Suppressor macrophage (primary cell): Measurements from ENCODE around the gene LIPG.

Experiments used
- DNase-seq, 4 experiments: peaks; one replicate each; pipeline ENCODE4 v3.0.0-alpha.2; 2020 to 2022

LIPG gene

DNA sequence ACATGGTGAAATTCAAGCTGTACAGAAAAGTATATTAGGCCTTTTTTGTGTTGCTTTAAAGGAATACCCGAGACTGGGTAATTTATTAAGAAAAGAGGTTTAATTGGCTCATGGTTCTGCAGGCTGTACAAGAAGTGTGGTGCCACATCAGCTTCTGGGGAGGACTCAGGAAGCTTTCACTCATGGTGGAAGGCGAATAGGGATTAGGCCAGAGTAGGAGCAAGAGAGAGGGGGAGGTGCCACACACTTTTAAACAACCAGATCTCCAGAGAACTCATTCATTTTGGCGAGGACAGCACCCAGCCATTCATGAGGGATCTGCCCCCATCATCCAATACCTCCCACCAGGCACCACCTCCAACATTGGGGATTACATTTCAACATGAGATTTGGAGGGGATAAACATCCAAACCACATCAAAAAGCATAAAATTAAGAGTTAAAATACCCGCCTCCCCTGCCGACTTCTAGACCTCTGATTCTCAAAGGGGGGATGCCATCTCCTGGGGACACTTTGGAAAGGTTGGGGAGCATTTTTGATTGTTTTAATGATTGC, 15.1 kb upstream of the LIPG start:
- DNase-seq: no peak

DNA sequence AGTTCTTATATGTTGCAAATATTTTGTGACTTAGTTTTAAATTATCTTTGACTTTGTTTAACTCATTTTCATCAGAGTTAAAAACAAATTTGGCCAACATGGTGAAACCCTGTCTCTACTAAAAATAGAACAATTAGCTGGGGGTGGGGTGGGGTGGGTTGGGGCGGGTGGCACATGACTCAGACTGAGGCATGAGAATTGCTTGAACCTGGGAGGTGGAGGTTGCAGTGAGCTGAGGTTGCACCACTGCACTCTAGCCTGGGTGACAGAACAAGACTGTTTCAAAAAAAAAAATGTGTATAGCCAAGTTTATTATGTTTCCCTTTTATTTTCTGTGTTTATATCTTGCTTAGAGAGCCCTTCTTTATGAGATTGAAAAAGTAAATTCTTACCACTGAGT, 14.2 kb upstream of the LIPG start:
- no peak for DNase-seq

DNA sequence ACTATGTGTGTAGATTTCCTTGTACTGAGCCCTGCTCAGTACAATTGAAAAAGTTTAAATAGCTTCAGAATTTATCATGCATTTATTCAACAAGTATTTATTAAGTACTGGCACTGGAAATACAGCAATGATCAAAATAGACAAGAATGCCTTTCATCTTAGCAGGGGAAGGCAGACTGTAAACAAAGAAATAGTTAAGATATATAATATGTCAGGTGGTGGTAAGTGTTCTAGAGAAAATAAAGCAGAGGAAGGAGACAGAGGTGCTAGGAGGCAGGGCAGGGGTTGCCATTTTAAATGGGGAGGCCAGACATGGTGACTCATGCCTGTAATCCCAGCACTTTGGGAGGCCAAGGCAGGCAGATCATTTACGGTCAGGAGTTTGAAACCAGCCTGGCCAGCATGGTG, 13.6 kb upstream of the LIPG start:
- no peak for DNase-seq

DNA sequence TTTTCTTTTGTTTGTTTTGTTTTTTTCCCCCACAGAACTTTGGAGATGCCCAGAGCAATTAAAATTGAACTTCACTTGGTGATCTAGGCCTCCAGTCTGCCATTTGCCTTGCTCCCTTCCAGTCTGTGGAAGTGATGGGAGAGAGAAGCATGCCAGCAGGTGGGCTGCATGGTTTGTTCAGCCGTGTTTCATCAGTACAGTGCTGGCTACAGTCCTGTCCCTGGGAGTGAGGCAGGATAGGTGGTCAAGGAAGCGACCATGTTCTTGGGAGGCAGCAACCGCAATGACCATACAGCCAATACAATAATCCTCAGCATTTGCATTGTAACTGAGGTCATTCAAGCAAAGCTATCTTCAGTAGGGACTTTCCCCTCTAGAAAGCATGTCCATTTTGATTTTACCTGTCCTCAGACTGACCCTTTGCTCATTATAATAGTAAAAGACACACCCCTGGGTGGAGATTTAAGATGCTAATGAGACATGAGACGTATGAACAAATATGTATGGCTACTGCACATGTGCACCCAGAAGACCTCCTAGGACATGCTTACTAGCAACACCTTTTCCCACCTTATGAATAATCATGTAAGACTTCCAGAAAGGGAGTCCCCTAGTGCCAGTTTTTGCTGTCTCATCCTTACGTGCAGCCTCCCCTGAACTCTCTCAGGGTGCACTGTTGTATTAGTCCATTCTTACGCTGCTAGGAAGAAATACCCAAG, 11.1 kb upstream of the LIPG start:
- no peak for DNase-seq

DNA sequence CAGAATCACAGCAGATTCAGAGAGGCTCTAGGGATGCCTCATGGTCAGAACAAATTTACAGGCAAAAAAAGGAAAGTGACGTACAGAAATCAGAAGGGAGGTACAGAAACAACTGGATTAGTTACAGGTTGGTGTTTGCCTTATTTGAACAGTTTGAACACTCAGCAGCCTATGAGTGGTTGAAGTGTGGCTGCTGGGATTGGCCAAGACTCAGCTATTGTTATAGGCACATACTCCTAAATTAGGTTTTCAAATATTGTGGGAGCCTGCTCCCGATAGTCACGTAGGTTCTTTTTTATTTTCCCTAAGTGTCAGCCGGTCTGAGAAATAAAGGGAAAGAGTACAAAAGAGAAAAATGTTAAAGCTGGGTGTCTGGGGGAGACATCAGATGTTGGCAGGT, 8.9 kb upstream of the LIPG start:
- no peak for DNase-seq

DNA sequence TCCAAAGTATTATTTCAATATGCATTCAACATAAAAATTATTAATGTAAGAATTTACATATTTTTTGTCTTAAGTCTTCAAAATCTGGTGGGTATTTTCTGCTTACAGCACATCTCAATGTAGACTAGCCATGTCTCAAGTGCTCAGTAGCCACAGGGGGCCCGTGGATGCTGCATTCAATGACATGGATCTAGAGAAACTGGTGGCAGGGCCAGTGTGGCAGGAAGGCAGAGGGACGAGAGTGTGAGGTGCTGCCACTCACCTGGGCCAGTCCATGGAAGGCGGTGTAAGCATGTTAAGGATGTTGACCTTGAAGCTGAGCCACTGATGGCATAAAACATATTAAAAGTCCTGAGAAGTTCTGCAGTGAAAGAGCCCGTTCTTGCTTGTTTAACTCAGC, 6.2 kb upstream of the LIPG start:
- DNase-seq: no peak

DNA sequence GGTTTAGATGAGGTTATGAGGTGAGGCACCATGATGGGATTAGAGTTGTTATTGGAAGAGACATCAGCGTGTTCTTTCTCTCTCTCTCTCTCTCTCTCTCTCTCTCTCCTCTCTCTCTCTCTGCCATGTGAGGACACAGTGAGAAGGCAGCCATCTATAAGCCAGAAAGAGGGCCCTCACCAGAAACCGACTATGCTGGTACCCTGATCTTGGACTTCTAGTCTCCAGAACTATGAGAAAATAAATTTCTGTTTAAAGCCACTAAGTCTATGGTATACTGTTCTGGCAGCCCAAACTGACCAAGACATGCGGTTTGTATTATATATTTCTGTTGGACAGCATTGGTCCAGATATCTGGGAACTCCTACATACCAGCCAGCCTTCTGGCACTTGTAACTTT, 3.5 kb upstream of the LIPG start:
- DNase-seq: no peak

DNA sequence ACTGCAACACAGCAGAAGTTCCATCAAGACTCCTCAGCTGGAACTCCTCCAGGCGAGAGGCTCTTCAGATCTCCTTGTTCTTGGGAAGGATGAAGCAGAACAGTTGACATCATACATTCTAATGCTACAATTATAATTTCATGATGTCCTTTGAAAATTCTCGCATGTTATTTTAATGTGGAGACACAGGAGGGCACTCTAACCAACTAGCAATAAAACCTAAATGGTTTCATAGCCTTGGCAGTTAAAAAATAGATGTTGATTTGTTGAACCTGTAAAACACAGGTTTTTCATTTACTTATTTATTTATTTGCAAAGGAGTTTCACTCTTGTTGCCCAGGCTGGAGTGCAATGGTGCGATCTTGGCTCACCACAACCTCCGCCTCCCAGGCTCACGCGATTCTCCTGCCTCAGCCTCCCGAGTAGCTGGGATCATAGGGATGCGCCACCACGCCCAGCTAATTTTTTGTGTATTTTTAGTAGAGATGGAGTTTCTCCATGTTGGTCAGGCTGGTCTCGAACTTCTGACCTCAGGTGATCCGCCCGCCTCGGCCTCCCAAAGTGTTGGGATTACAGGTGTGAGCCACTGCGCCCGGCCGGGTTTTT, 2.4 kb upstream of the LIPG start:
- peak in 2 of 4 experiments; percentile 26 to 33 for DNase-seq

DNA sequence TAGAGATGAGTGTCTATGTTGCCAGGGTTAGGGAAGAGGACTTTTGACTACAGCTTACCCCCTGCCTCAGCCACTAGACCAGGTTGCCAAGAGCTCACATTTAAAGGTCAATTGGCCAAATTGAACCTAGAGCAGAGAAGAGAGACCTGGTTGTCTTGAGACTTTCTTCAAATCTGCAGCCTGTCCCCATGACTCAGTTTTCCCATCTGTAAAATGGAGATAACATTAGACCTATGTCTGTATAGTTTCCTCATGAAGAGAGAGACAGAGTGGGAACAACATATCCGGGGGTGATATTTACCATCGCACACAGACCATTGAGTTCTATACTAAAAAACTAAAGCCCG, 1.6 kb upstream of the LIPG start:
- DNase-seq: no peak

DNA sequence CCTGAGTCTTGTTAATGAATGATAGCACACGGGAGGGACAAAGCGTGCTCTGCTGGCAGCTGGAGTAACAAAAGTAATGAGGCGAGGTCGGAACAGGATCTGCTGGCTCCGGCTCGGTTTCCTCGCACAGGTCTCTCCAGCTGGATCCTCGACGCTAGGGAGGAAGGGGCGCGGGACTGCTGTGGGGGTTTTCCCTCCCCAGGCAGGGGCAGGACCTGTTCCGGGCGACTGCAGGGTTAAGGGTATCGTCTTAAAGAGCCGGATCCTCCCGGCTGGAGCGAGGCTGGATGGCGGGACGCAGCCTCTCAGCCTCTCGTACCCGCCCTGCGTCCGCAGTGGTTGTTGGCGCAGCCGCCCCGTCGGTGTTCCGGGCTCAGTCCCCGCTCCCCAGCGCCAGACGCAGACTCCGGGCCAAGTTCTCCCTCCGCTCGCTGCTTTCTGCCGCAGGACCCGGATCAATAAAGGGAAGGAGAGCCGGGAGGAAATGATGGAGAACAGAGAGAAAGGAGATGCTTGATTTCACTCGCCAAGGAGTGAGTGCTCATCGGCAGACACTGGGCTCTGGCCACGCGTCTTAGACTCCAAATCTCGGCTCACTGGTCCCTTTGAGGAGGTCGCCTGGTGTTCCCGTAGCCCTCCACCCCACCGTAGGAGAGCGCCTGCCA, 1.1 kb upstream of the LIPG start:
- DNase-seq: no peak

DNA sequence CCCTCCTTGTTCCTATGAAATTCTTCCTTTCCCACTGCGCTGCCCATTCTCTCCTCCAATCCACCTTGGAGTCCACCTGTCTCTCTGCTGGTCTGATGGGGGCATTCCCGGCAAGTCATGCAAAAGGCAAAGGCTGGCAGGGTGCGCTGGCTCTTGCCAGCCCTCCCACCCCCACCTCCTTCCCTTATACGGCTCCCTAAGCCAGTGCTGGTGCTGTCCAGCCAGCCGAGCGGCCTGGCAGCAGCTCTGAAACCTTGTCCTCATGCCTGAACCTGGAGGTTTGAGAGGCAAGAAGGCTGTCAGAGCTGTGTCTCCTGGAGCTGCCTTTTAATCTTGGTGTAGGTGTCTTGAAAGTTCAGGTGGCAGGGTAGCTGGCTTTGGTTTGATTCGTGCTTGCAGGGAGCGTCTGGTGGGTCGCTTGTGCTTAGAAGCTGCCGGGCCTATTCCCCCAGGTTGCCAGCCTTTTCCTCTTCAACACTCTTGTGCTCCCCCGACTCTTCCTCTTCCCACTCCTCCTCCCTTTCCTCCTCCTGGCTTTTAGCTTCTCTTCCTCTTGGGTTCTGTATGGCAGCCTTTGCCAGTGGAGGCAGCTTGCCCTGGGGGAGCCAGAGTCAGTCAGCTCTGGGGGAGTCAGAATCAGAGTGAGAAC, 748 bp downstream of the LIPG start:
- no peak for DNase-seq

DNA sequence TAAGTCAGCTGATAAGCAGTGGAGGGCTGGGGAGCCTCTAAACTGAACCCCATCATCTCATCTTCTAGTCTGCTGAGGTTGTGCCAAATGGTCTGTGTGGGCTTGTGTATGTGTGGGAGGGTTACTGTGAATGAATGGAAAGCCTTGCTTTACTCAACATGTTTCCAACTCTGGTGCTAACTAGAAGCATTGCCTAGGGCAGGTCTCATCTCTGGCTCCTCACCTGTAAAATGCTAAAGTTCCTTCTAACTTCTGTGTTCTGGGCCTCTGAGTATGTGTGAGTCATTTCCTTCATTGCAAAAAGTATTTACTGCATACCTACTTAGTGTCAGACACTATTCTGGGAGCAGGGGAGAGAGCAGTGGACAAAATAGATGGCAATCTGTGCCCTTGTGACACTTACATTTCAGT, 1.3 kb downstream of the LIPG start:
- DNase-seq: no peak

DNA sequence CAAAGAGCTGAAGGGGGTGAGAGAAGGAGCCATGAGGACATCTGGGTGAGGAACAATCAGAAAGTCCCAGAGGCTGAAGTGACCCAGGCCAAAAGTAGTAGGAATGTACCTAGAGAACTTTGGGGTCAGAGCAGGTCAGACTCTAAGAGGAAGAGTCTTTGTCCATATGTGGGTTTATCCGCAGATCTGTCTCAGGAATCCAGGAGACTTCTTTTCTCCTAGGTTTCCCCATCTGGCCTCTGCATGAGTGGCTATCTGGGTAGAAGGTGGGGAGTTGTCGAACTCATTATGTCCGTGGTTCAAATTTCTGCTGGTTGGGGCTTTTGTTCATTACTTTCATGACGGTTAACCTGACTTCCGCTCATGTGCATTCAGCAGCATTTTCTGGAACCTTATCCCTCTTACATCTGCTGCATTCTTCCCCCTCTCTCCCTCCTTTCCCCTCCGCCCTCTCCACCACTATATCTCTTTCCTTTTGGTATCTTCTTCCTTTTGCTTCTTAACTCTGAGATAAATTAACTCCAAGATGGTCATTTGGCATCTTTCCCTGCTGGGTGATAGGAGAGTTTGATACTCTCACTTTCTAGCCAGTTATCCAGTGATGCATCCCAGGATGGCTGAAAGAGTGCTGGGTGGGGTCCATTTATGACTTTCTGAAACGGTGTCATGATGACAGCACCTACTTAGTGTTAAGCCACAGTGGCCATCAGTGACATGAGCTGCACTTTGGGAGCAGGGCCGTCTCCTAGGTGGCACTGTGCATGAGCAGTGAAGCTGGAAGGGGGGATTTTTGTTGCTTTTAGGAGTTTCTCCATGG, 2.1 kb downstream of the LIPG start:
- DNase-seq: no peak

DNA sequence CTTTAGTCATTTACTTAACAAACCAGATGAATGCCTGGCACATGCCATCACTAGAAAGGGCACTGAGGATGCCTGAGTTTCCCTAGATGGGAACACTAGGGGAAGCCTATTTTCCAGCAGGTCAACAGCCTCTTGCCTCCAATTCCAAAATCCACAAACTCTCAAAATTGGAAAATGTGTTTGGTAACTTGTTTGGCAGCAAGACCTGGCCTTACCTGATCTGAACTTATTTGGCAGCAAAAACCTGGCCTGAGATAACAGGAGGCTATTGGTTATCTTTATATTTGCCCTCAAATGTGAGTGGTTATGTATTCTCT, 2.6 kb downstream of the LIPG start:
- no peak for DNase-seq

DNA sequence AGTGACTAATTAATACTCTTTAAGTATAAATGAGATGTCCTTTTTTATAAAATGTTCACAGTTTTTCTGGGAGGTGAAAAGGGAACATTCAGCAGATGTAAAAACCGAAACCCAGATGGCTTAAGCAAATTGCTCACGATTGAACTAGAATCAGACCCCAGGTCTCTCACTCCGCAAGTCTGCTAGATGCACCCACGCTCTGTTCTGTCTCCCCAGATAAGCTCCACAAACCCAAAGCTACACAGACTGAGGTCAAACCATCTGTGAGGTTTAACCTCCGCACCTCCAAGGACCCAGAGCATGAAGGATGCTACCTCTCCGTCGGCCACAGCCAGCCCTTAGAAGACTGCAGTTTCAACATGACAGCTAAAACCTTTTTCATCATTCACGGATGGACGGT, 3.2 kb downstream of the LIPG start:
- no peak for DNase-seq

DNA sequence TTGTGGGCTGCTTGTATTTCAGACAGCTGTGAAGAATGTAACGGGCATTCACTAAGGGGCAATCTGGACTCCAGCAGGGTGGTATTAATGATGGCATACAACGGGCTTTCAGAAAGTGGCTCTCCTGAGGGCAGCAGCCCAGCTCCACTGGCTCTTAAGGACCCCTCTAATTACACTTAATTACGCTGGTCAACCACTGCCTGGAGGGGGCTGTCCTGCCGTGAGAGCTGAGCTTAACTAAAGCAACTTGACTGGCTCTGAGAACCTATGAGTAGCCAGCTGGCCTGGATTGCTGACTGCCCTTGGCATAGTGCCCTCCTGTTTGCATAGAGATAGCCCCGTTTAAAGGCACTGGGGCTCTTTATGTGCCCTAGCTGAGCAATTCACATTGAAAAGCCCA, 3.8 kb downstream of the LIPG start:
- DNase-seq: no peak

DNA sequence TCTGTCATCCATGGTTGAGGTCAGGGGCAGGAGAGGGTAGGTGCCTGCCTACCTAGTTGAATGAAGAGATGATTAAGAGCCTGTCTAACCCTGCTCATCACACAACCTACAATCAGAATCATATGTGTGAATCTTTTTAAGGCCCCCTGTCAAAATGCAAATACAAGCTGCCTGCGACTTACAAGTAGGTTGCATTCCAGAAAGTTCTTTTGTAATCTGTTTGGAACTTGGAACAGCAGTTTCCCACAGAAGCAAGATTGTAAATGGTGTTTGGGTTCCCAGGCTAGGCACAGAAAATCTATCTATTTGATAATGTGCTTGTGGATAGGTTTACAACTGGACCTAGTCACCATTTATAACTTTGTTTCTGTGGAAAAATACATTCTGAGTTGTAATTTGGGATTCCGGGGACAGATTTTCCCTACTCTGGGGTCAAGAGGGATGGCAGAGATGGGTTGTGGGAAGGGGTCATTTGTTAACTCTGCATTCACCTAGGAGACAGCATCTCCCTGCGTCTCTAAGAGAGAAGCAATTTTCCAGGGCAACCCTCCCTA, 4.4 kb downstream of the LIPG start:
- no peak for DNase-seq

DNA sequence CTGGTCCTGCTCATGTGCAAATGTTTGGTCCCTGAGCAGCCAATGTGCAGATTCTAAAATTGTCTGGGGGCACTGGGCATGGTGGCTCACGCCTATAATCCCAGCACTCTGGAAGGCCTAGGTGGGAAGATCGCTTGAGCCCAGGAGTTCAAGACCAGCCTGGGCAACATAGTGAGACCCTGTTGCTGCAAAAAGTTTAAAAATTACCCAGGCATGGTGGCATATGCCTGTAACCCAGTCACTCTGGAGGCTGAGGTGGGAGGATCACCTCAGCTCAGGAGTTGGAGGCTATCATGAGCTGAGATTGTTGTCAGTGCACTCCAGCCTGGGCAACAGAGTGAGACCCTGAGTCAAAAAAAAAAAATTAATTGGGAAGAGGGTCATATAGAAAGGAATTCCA, 5.1 kb downstream of the LIPG start:
- no peak for DNase-seq

DNA sequence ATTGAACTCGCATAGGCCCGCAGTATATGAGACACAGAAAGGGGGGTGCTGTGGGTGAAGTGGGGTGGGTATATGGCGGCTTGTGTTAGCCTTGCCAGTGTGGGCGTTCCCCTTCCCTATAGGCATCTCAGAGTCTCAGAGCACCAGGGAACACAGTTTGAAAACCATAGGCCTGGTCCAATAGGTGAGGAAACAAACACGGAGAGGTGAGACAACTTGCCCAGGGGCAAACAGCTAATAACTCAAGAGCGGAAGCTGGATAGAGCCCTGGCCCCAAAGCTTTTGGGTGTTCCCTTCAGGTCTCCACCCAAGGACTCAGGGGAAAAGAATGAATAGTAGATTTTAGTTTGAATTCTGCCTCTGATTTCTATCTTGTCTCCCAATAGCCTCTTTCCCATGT, 7.9 kb downstream of the LIPG start:
- no peak for DNase-seq

DNA sequence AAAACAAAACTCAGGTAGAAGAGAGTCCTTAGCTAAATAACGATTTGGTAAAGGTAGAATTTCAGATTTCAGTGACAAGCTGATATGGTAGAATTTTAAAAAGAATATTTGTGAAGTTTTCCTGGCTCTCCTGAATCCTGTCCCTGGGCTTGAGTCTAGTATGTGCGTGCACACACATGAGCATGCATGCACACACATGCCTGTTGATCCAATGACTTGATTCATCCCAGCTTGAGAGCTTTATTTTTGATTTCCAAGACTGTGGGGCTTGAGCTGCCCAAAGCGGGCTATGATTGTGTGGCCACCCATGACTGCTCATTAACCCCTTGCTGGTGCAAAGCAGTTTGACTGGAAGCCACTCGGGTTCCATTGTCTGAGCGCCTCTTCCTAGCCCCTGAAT, 9.0 kb downstream of the LIPG start:
- no peak for DNase-seq

DNA sequence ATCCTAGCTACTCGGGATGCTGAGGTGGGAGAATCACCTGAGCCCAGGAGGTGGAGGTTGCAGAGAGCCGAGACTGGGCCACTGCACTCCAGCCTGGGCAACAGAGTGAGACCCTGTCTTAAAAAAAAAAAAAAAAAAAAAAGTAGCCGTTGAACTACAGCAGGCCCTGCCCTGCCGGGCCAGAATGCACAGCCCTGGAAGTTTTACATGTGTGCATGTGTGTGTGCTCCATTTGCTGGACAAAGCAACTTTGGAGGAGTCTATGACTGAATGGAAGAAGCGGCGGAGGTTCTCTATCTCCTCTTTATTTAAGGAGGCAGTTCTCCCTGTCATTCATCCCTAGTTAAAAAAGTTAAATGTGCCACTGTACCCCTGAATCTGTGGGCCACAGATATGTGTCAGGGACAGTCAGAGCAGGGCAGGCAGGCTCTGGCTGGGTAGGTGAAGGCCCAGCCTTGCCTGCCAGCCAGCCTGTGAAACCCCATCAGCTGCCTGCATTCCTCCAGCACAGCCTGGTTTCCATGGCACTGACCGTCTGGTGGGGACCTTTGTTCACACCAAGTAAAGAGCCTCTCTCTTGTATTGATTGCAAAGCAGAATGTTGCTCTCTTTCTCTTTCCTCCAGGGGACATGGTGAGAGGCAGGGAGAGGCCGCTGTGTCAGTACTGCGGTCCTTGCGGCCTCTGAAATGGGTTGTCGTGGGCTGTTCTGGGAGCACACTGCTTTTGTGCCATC, 10.9 kb downstream of the LIPG start:
- DNase-seq: no peak

DNA sequence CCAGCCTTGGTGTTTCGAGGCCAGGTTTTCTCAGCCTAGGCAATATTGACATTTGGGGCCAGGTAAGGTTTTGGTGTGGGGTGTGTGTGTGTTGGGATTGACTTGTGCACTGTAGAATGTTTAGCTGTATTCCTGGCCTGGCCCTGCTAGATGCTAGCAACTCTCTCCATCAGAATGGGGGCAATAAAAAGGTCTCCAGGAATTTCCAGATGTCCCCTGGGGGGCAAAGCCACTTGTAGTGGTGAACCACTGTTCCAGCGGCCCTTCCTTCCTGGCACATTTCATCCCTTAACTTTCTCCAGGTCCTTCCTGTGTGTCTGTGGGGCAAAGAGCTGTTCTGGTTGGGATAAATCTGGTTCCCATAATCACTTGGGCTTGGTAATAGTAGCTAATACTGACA, 12.0 kb downstream of the LIPG start:
- DNase-seq: no peak
